IMR-90 (cell line): ENCODE measurements around the gene PXK. TPM values are rescaled to one million over a fixed set of nuclear protein-coding genes. Genes with fewer than 3 reads are reported as not detected.

Source experiments
- microRNA-seq, 2 experiments: library from miRNA; stranded (forward) in 1 of 2; unstranded in 1 of 2; fragments of 10-50 nt in 1 of 2; fragments of <30 nt in 1 of 2; gene quantifications in 1 of 2; microRNA quantifications in 1 of 2; one replicate each; pipeline versions ENCODE3 to v1.1.0; 2013 to 2020; ENCODE audit not compliant: insufficient read depth in 1 of 2, insufficient read length in 1 of 2, unreplicated experiment in 1 of 2
- polyA plus RNA-seq, 3 experiments: library from polyadenylated mRNA; depleted of rRNA; stranded (reverse); fragments of >200 nt; gene quantifications; 2 replicates each; pipeline ENCODE4 v1.2.3, GENCODE V29; 2012; ENCODE audit warnings: low replicate concordance in 1 of 3
- small RNA-seq, 5 experiments: library from RNA; depleted of rRNA; stranded (forward); fragments of <200 nt; gene quantifications; one replicate each; pipeline ENCODE3, GENCODE V24; 2012
- total RNA-seq: library from RNA; depleted of rRNA; stranded (reverse); fragments of >200 nt; gene quantifications from 2 replicates; pipeline ENCODE4 v1.2.3, GENCODE V29; 2012; rRNA removed

The PXK gene
- total and polyA plus RNA-seq, 2 of the 4 experiments (the other 2 are of a cell fraction), result 14.3 to 17.7 TPM

Small RNA genes lying within 50 kb of the gene (microRNA-seq; reads per million reads assigned to microRNA genes)
- gene AC098479.1 (ENCODE audit: insufficient read depth, insufficient read length), result not detected

Small RNA genes lying within 50 kb of the gene (small RNA-seq; reads per million reads assigned to genes)
- 0 reads per million in 5 experiments for gene AC098479.1

Other genes with a start within 250 kb of the PXK start
- not detected in 2 replicates for gene DNASE1L3, start 121.9 kb upstream of the PXK start, total RNA-seq
- not detected in 2 replicates for gene DNASE1L3, start 121.9 kb upstream of the PXK start, polyA plus RNA-seq (2012; rRNA removed)
- gene ABHD6, start 95.1 kb upstream of the PXK start, total RNA-seq, result 4.7 and 5.0 TPM in 2 replicates
- 5.6 and 6.3 TPM in 2 replicates for gene ABHD6, start 95.1 kb upstream of the PXK start, polyA plus RNA-seq (2012; rRNA removed)
- 6.6 and 11.9 TPM in 2 replicates for gene RPP14, start 26.6 kb upstream of the PXK start, total RNA-seq
- 6.5 and 7.8 TPM in 2 replicates for gene RPP14, start 26.6 kb upstream of the PXK start, polyA plus RNA-seq (2012; rRNA removed)
- 11.4 and 13.3 TPM in 2 replicates for gene HTD2, start 26.4 kb upstream of the PXK start, total RNA-seq
- 5.7 and 6.4 TPM in 2 replicates for gene HTD2, start 26.4 kb upstream of the PXK start, polyA plus RNA-seq (2012; rRNA removed)
- 73.5 and 86.9 TPM in 2 replicates for gene PDHB, start 100.9 kb downstream of the PXK start, total RNA-seq
- gene PDHB, start 100.9 kb downstream of the PXK start, polyA plus RNA-seq (2012; rRNA removed), result 63.8 and 69.2 TPM in 2 replicates
- gene KCTD6, start 159.2 kb downstream of the PXK start, total RNA-seq, result 7.0 and 9.4 TPM in 2 replicates
- gene KCTD6, start 159.2 kb downstream of the PXK start, polyA plus RNA-seq (2012; rRNA removed), result 5.6 and 9.2 TPM in 2 replicates
- gene ACOX2, start 204.3 kb downstream of the PXK start, total RNA-seq, result 15.6 and 17.8 TPM in 2 replicates
- 26.8 and 32.9 TPM in 2 replicates for gene ACOX2, start 204.3 kb downstream of the PXK start, polyA plus RNA-seq (2012; rRNA removed)
- not detected in 2 replicates for gene FAM107A, start 244.5 kb downstream of the PXK start, total RNA-seq
- gene FAM107A, start 244.5 kb downstream of the PXK start, polyA plus RNA-seq (2012; rRNA removed), result not detected in 2 replicates